Measurements from ENCODE around the gene TTLL10.

The TTLL10 gene

GRCh38 chr1:1222575-1223225 is 49.0 kb downstream of the TTLL10 start:
- DNase-seq (ENCODE audit: low read depth, low spot score): no peak

- DNase-seq (ENCODE audit: low read depth, low spot score): no peak
These were observed 49.6 kb downstream of the TTLL10 start for GRCh38 chr1:1223321-1223720.

GRCh38 chr1:1223891-1224290 is 50.2 kb downstream of the TTLL10 start:
- no peak for DNase-seq (ENCODE audit: low read depth, low spot score)

GRCh38 chr1:1225238-1225845 is 51.7 kb downstream of the TTLL10 start:
- no peak for DNase-seq (ENCODE audit: low read depth, low spot score)

- no peak for DNase-seq (ENCODE audit: low read depth, low spot score)
These were observed 52.2 kb downstream of the TTLL10 start for GRCh38 chr1:1225913-1226312.

- no peak for DNase-seq (ENCODE audit: low read depth, low spot score)
These were observed 53.1 kb downstream of the TTLL10 start for GRCh38 chr1:1226566-1227362.

- no peak for DNase-seq (ENCODE audit: low read depth, low spot score)
These were observed 53.7 kb downstream of the TTLL10 start for GRCh38 chr1:1227386-1227785.

GRCh38 chr1:1228187-1228586 is 54.5 kb downstream of the TTLL10 start:
- no peak for DNase-seq (ENCODE audit: low read depth, low spot score)

- no peak for DNase-seq (ENCODE audit: low read depth, low spot score)
These were observed 55.1 kb downstream of the TTLL10 start for GRCh38 chr1:1228596-1229321.

GRCh38 chr1:1229770-1230169 is 56.1 kb downstream of the TTLL10 start:
- no peak for DNase-seq (ENCODE audit: low read depth, low spot score)

GRCh38 chr1:1230656-1231399 is 57.1 kb downstream of the TTLL10 start:
- no peak for DNase-seq (ENCODE audit: low read depth, low spot score)

GRCh38 chr1:1231400-1232207 is 57.9 kb downstream of the TTLL10 start, which contains the start of gene SDF4:
TSS of gene SDF4 (minus strand) at chr1:1232001. CDS start at chr1:1228772, 3,229 bp downstream.
- DNase-seq (ENCODE audit: low read depth, low spot score): peak; percentile 91

GRCh38 chr1:1232208-1232795 is 58.6 kb downstream of the TTLL10 start, which contains the start of gene B3GALT6:
TSS of gene B3GALT6 (plus strand) at chr1:1232237. CDS start at chr1:1232279, 42 bp downstream.
- DNase-seq (ENCODE audit: low read depth, low spot score): no peak

- DNase-seq (ENCODE audit: low read depth, low spot score): no peak
These were observed 59.3 kb downstream of the TTLL10 start for GRCh38 chr1:1232796-1233566.

- DNase-seq (ENCODE audit: low read depth, low spot score): no peak
These were observed 59.9 kb downstream of the TTLL10 start for GRCh38 chr1:1233567-1233892.

- no peak for DNase-seq (ENCODE audit: low read depth, low spot score)
These were observed 60.6 kb downstream of the TTLL10 start for GRCh38 chr1:1234180-1234808.

GRCh38 chr1:1235016-1235744 is 61.5 kb downstream of the TTLL10 start:
- DNase-seq (ENCODE audit: low read depth, low spot score): no peak

- no peak for DNase-seq (ENCODE audit: low read depth, low spot score)
These were observed 62.6 kb downstream of the TTLL10 start for GRCh38 chr1:1236176-1236763.

Measured in smooth muscle cell of the brain vasculature (primary cell).